ENCODE measurements around the gene ARSA. TPM values are rescaled to one million over a fixed set of nuclear protein-coding genes. Genes with fewer than 3 reads are reported as not detected.
"Not testable (repeated sequence)": the region's sequence is repeated elsewhere in the genome, so short reads cannot be mapped to it uniquely, and the experiment has no call there.

ARSA gene
- total and polyA plus RNA-seq, 2 donors, result 10.7 to 63.3 TPM

DNA sequence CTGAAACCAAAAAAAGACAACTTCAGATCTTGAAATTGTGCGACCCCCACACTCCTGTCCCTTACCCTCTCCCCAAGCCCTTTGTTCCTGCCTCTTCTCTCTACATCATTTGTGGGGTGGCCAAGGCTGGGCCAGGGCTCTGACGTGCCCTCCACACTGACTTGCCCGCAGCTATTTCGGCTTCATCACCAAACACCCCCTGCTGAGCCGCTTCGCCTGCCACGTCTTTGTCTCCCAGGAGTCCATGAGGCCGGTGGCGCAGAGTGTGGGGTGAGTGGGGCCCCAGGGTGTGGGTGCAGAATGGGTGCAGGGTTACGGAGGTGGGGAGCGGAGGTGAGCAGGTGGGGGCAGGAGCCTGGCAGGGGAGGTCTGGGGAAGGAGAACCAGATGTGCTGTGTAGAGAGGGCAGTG, 17.9 kb downstream of the ARSA start:
- no peaks in the 10 kb centered on the region for H3K36me3 ChIP-seq (ENCODE audit: control insufficient read depth in 2 of 2, insufficient read depth in 2 of 2, low read length in 1 of 2)
- no peaks in the 10 kb centered on the region for H3K9me3 ChIP-seq (ENCODE audit: control insufficient read depth in 2 of 2, insufficient read depth in 1 of 2, low read length in 1 of 2)

DNA sequence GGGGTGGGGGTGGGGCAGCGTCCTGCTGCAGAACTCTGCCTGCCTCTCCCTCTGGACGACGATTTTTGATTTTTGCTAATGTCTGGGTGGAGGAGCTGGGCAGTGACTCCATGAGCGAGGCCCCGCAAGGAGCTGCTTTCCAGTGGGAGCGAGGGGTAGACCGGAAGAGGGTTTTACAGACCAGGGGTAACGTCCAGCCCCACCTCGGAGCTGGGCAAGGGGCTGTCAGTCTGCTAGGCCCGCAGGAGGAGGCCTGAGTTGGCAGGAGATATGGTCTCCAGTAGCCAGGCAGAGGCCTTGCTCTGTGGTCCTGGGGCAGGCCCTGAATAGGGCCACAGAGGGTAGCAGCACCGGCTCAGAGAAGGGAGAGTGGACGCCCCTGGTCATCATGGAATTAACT, 18.4 kb downstream of the ARSA start:
- no peaks in the 10 kb centered on the region for H3K36me3 ChIP-seq (ENCODE audit: control insufficient read depth in 2 of 2, insufficient read depth in 2 of 2, low read length in 1 of 2)
- no peaks in the 10 kb centered on the region for H3K9me3 ChIP-seq (ENCODE audit: control insufficient read depth in 2 of 2, insufficient read depth in 1 of 2, low read length in 1 of 2)
- H3K27me3 ChIP-seq (ENCODE audit: control insufficient read depth in 2 of 2, insufficient read depth in 1 of 2, low read length in 1 of 2), result peaks cover 15 to 86% of the 10 kb centered on the region in 2 donors
- WGBS, result 93% methylated on average over 12 of the region's 12 CpGs
- DNase-seq (ENCODE audit: low read depth in 6 of 9, low spot score in 9 of 9), result no peak
- H3K4me1 ChIP-seq (ENCODE audit: control insufficient read depth in 2 of 2, insufficient read depth in 2 of 2, low read length in 2 of 2), result no peaks in the 10 kb centered on the region
- no peak overlapping the region for H3K4me3 ChIP-seq (ENCODE audit: low read length in 2 of 2)
- no peak overlapping the region for H3K27ac ChIP-seq (ENCODE audit: low read depth in 1 of 2, low read length in 1 of 2)

More for the DNA sequence above, 17.9 kb downstream of the ARSA start:
- no peaks in the 10 kb centered on the region for H3K4me1 ChIP-seq (ENCODE audit: control insufficient read depth in 2 of 2, insufficient read depth in 2 of 2, low read length in 2 of 2)
- WGBS, result 94% methylated on average over 11 of the region's 11 CpGs
- H3K27me3 ChIP-seq (ENCODE audit: control insufficient read depth in 2 of 2, insufficient read depth in 1 of 2, low read length in 1 of 2), result peaks cover 10 to 82% of the 10 kb centered on the region in 2 donors
- no peak for DNase-seq (ENCODE audit: low read depth in 6 of 9, low spot score in 9 of 9)
- H3K4me3 ChIP-seq (ENCODE audit: low read length in 2 of 2), result no peak overlapping the region
- H3K27ac ChIP-seq (ENCODE audit: low read depth in 1 of 2, low read length in 1 of 2), result no peak overlapping the region

DNA sequence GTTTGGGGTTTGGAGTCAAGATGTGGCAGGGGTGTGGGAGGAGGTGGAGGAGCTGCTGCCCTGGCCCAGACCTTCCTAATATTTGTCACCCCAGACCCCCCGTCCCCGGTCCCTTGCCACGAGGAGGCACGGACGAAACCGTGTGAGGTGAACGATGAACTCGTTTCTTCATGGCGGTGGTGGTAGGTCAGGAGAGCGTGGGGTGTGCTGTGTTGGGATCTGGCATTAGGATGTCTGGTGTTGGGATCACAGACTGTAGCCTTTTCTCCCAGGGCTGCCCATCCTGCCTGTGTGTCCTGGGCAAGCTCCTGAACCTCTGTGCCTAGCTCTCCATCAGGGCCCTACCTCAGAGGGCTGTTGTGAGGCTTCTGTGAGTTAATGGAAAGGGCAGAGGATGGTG, 19.0 kb downstream of the ARSA start:
- Histone ChIP-seq H3K4me3 (ENCODE audit: low read length in 2 of 2) (no peak overlapping the region), H3K36me3 (ENCODE audit: control insufficient read depth in 2 of 2, insufficient read depth in 2 of 2, low read length in 1 of 2) (no peaks in the 10 kb centered on the region), H3K27ac (ENCODE audit: low read depth in 1 of 2, low read length in 1 of 2) (no peak overlapping the region), H3K27me3 (ENCODE audit: control insufficient read depth in 2 of 2, insufficient read depth in 1 of 2, low read length in 1 of 2) (peaks cover 21 to 88% of the 10 kb centered on the region in 2 donors), H3K9me3 (ENCODE audit: control insufficient read depth in 2 of 2, insufficient read depth in 1 of 2, low read length in 1 of 2) (no peaks in the 10 kb centered on the region), H3K4me1 (ENCODE audit: control insufficient read depth in 2 of 2, insufficient read depth in 2 of 2, low read length in 2 of 2) (no peaks in the 10 kb centered on the region)
- 96% methylated on average over 10 of the region's 10 CpGs for WGBS
- DNase-seq (ENCODE audit: low read depth in 6 of 9, low spot score in 9 of 9), result no peak

DNA sequence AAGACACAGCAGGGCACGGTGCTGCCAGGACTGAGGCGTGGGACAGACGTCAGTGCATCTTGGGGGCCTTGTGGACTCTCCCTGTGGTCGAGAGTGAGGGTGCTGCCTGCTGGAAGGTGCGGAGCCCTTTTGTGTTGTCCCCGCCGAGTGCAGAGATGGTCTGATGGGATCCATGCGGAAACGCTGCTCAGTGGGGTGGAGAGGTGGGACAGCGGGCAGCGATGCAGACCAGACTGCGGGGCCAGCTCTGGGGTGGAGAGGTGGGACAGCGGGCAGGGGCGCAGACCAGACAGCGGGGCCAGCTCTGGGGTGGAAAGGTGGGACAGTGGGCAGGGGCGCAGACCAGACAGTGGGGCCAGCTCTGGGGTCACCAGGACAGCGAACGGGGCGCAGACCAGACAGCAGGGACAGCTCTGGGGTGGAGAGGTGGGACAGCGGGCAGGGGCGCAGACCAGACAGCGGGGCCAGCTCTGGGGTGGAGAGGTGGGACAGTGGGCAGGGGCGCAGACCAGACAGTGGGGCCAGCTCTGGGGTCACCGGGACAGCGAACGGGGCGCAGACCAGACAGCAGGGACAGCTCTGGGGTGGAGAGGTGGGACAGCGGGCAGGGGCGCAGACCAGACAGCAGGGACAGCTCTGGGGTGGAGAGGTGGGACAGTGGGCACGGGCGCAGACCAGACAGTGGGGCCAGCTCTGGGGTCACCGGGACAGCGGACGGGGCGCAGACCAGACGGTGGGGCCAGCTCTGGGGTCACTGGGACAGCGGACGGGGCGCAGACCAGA, 19.7 kb downstream of the ARSA start:
- not testable (repeated sequence) for H3K4me3 ChIP-seq (ENCODE audit: low read length in 2 of 2); DNase-seq (ENCODE audit: low read depth in 6 of 9, low spot score in 9 of 9); H3K36me3 ChIP-seq (ENCODE audit: control insufficient read depth in 2 of 2, insufficient read depth in 2 of 2, low read length in 1 of 2); H3K27ac ChIP-seq (ENCODE audit: low read depth in 1 of 2, low read length in 1 of 2); H3K9me3 ChIP-seq (ENCODE audit: control insufficient read depth in 2 of 2, insufficient read depth in 1 of 2, low read length in 1 of 2); H3K4me1 ChIP-seq (ENCODE audit: control insufficient read depth in 2 of 2, insufficient read depth in 2 of 2, low read length in 2 of 2)
- peaks cover 28 to 90% of the 10 kb centered on the region in 2 donors for H3K27me3 ChIP-seq (ENCODE audit: control insufficient read depth in 2 of 2, insufficient read depth in 1 of 2, low read length in 1 of 2)
- WGBS, result 91% methylated on average over 39 of the region's 39 CpGs

DNA sequence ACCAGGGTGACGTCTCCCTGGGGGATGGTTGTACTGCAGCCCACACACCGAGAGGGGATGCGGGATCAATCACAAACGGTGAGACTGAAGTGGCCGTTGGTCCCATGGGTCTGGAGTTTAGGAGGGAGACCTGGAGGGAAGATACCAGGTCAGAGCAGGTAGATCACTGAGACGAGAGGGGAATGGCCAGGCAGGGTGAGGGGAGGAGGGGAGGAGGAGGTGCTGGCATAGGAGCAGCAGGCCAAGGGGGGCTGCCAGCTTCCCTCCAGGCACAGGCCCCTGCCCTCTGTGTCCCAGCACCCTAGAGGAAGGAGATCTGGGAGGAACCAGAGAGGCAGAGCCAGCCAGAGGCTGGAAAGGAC, 20.3 kb downstream of the ARSA start:
- Histone ChIP-seq H3K4me1 (ENCODE audit: control insufficient read depth in 2 of 2, insufficient read depth in 2 of 2, low read length in 2 of 2) (no peaks in the 10 kb centered on the region), H3K4me3 (ENCODE audit: low read length in 2 of 2) (no peak overlapping the region), H3K9me3 (ENCODE audit: control insufficient read depth in 2 of 2, insufficient read depth in 1 of 2, low read length in 1 of 2) (no peaks in the 10 kb centered on the region), H3K36me3 (ENCODE audit: control insufficient read depth in 2 of 2, insufficient read depth in 2 of 2, low read length in 1 of 2) (no peaks in the 10 kb centered on the region), H3K27ac (ENCODE audit: low read depth in 1 of 2, low read length in 1 of 2) (no peak overlapping the region), H3K27me3 (ENCODE audit: control insufficient read depth in 2 of 2, insufficient read depth in 1 of 2, low read length in 1 of 2) (peaks cover 34 to 90% of the 10 kb centered on the region in 2 donors)
- WGBS, result 78% methylated on average over 6 of the region's 6 CpGs
- DNase-seq (ENCODE audit: low read depth in 6 of 9, low spot score in 9 of 9), result no peak

DNA sequence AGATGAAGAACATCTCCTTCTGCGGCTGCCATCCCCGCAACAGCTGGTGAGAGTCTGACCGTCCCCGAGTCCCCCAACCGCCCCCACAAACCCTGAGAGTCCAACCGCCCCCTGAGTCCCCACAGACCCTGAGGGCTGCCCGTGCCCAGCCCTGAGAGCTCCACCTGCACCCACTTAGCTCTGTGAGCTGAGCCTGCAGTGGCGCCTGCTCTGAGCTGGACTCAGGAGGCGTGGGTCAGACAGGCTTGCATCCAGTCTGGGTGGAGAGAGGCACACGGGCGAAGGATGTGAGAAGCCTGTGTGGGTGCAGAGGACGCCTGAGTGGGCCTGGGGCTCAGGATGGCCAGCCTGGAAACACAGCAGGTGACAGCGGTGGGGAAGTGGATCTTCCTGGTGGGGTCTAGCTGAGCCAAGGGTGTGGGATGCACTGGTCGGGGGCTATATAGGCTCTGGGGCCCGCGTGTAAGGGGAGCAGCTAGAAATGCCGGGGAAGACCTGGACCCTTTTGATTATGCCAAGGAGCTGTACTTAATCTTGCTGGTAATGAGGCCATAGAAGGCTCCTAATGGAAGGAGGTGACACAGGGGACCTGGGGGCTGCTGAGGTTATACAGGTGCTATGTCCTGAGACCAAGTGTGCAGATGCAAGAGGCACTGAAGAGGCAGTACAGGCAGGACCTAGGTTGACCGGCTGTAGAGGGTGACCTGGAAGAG, 20.9 kb downstream of the ARSA start:
- no peak overlapping the region for H3K4me3 ChIP-seq (ENCODE audit: low read length in 2 of 2)
- 91% methylated on average over 18 of the region's 18 CpGs for WGBS
- no peaks in the 10 kb centered on the region for H3K9me3 ChIP-seq (ENCODE audit: control insufficient read depth in 2 of 2, insufficient read depth in 1 of 2, low read length in 1 of 2)
- no peak for DNase-seq (ENCODE audit: low read depth in 6 of 9, low spot score in 9 of 9)
- no peaks in the 10 kb centered on the region for H3K36me3 ChIP-seq (ENCODE audit: control insufficient read depth in 2 of 2, insufficient read depth in 2 of 2, low read length in 1 of 2)
- peaks cover 40 to 90% of the 10 kb centered on the region in 2 donors for H3K27me3 ChIP-seq (ENCODE audit: control insufficient read depth in 2 of 2, insufficient read depth in 1 of 2, low read length in 1 of 2)
- no peak overlapping the region for H3K27ac ChIP-seq (ENCODE audit: low read depth in 1 of 2, low read length in 1 of 2)
- no peaks in the 10 kb centered on the region for H3K4me1 ChIP-seq (ENCODE audit: control insufficient read depth in 2 of 2, insufficient read depth in 2 of 2, low read length in 2 of 2)

DNA sequence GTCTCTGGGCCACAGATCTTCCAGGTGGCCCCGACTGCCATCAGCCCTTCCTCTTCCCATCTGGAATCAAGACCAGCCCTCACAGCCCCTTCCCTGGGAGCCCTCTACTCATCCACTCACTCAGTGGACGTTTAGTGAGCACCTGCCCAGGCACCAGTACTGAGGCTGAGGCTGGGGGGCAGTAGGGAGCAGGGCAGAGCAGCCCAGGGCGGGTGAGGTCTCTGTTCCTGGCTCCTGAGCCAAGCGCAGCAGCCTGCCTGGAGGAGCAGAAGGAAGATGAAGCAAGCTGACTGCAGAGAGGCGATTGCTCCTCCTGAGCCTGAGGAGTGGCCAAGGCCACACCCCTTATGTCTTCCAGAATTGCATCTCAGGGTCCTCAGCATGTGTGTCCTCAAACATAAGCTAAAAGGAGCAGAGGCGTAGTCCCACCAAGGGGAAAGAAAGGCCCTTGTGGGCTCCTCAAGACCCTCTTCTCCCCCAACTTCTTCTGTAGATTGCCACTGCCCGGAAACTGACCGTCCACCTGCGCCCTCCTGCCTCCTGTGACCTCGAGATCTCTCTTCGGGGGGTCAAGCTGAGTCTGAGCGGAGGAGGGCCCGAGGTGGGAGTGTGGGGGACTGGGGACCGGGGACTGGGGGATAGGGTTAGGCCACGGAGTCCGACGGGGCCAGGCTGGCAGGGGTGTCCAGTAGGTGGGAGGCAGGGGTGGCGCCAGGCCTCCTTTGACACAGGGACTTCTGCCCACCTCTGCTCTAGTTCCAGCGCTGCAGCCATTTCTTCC, 21.6 kb downstream of the ARSA start:
- Histone ChIP-seq H3K27ac (ENCODE audit: low read depth in 1 of 2, low read length in 1 of 2) (no peak overlapping the region), H3K4me1 (ENCODE audit: control insufficient read depth in 2 of 2, insufficient read depth in 2 of 2, low read length in 2 of 2) (no peaks in the 10 kb centered on the region), H3K27me3 (ENCODE audit: control insufficient read depth in 2 of 2, insufficient read depth in 1 of 2, low read length in 1 of 2) (peaks cover 47 to 91% of the 10 kb centered on the region in 2 donors), H3K9me3 (ENCODE audit: control insufficient read depth in 2 of 2, insufficient read depth in 1 of 2, low read length in 1 of 2) (no peaks in the 10 kb centered on the region), H3K4me3 (ENCODE audit: low read length in 2 of 2) (no peak overlapping the region), H3K36me3 (ENCODE audit: control insufficient read depth in 2 of 2, insufficient read depth in 2 of 2, low read length in 1 of 2) (no peaks in the 10 kb centered on the region)
- 81% methylated on average over 19 of the region's 19 CpGs for WGBS
- DNase-seq (ENCODE audit: low read depth in 6 of 9, low spot score in 9 of 9), result no peak

DNA sequence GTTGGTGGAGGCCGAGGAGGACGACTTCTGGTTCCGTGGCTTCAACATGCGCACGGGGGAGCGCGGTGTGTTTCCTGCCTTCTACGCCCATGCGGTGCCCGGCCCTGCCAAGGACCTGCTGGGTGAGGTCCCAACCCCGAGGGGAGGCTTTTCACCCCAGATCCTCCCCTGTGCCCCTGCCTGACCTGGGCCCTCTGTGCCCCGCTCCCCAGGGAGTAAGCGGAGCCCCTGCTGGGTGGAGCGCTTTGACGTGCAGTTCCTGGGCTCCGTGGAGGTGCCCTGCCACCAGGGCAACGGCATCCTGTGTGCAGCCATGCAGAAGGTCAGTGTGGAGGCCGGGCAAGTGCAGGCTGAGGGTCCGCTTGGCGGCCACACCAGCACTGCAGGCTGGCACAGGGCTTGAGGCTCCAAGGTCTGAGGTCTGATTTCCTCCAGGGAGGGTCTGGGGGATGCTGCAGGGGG, 22.3 kb downstream of the ARSA start:
- Histone ChIP-seq H3K27me3 (ENCODE audit: control insufficient read depth in 2 of 2, insufficient read depth in 1 of 2, low read length in 1 of 2) (peaks cover 54 to 90% of the 10 kb centered on the region in 2 donors), H3K4me1 (ENCODE audit: control insufficient read depth in 2 of 2, insufficient read depth in 2 of 2, low read length in 2 of 2) (no peaks in the 10 kb centered on the region), H3K4me3 (ENCODE audit: low read length in 2 of 2) (no peak overlapping the region), H3K36me3 (ENCODE audit: control insufficient read depth in 2 of 2, insufficient read depth in 2 of 2, low read length in 1 of 2) (no peaks in the 10 kb centered on the region), H3K27ac (ENCODE audit: low read depth in 1 of 2, low read length in 1 of 2) (no peak overlapping the region), H3K9me3 (ENCODE audit: control insufficient read depth in 2 of 2, insufficient read depth in 1 of 2, low read length in 1 of 2) (no peaks in the 10 kb centered on the region)
- no peak for DNase-seq (ENCODE audit: low read depth in 6 of 9, low spot score in 9 of 9)
- 87% methylated on average over 20 of the region's 20 CpGs for WGBS
